ENCODE data around the gene WDR89. TPM values are rescaled to one million over a fixed set of nuclear protein-coding genes. Genes with fewer than 3 reads are reported as not detected.

The WDR89 gene
- total and polyA plus RNA-seq, 2 donors (not counting 1 experiment from before 2014, with no cell fraction given), result 5.9 to 19.0 TPM

- peaks cover 21% of the 10 kb centered on the region for H3K27me3 Mint-ChIP-seq
- ChIA-PET POLR2A (no interaction called here), CTCF (no interaction called here)
- DNase-seq (no peak), ATAC-seq (ENCODE audit: low read depth) (no peak)
- peaks cover 0 to 9% (median 0%) of the 10 kb centered on the region in 3 donors for H3K9me3 ChIP-seq (ENCODE audit: control extremely low read depth in 1 of 3, control insufficient read depth in 2 of 3, insufficient read depth in 1 of 3, low read length in 2 of 3)
- no peaks in the 10 kb centered on the region for H3K4me1 ChIP-seq (ENCODE audit: control insufficient read depth in 2 of 2, insufficient read depth in 2 of 2, low read length in 2 of 2)
- no peaks in the 10 kb centered on the region for H4K20me1 ChIP-seq (ENCODE audit: control insufficient read depth, insufficient read depth, low read length, poor library complexity, severe bottlenecking)
- WGBS (ENCODE audit: insufficient coverage), result no CpG with 5 or more reads among the region's 3 CpGs
- H3K27me3 ChIP-seq (replicated peaks in 1 of 4; ENCODE audit: control extremely low read depth in 1 of 4, control insufficient read depth in 3 of 4, insufficient read depth in 4 of 4, low read length in 3 of 4), result peaks cover 0 to 2% (median 0%) of the 10 kb centered on the region in 4 experiments
- no peak overlapping the region for H3K9ac ChIP-seq (ENCODE audit: low read length)
- intact Hi-C loops (cut with micrococcal nuclease), result no loop called here
- TF ChIP-seq, protein P1, sequence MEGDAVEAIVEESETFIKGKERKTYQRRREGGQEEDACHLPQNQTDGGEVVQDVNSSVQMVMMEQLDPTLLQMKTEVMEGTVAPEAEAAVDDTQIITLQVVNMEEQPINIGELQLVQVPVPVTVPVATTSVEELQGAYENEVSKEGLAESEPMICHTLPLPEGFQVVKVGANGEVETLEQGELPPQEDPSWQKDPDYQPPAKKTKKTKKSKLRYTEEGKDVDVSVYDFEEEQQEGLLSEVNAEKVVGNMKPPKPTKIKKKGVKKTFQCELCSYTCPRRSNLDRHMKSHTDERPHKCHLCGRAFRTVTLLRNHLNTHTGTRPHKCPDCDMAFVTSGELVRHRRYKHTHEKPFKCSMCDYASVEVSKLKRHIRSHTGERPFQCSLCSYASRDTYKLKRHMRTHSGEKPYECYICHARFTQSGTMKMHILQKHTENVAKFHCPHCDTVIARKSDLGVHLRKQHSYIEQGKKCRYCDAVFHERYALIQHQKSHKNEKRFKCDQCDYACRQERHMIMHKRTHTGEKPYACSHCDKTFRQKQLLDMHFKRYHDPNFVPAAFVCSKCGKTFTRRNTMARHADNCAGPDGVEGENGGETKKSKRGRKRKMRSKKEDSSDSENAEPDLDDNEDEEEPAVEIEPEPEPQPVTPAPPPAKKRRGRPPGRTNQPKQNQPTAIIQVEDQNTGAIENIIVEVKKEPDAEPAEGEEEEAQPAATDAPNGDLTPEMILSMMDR (IDR thresholded peaks at IDR 0.05), result no peak
- TF ChIP-seq EZH2 (IDR thresholded peaks at IDR 0.05; ENCODE audit: borderline replicate concordance, insufficient read depth, low read depth, low read length, poor library complexity, severe bottlenecking), result no peak
- H3K36me3 ChIP-seq (replicated peaks in 1 of 2; ENCODE audit: control extremely low read depth in 1 of 2, control insufficient read depth in 1 of 2, extremely low read depth in 1 of 2, insufficient read depth in 2 of 2, low read length in 1 of 2), result no peaks in the 10 kb centered on the region
- H3K4me3 Mint-ChIP-seq, result no peak overlapping the region
- no peak overlapping the region for H3K4me3 ChIP-seq (ENCODE audit: control extremely low read depth in 1 of 5, extremely low read depth in 1 of 5, insufficient read depth in 1 of 5, low read depth in 2 of 5, low read length in 4 of 5)
- no peak overlapping the region for H3K27ac ChIP-seq (ENCODE audit: low read length in 2 of 2)
- no peak overlapping the region for H3K27ac Mint-ChIP-seq
- H3K9me3 Mint-ChIP-seq (ENCODE audit: insufficient read depth), result no peaks in the 10 kb centered on the region
- H3K4me2 ChIP-seq (replicated peaks; ENCODE audit: low read depth, low read length, poor library complexity, severe bottlenecking), result no peak overlapping the region
- no peak overlapping the region for H2AFZ ChIP-seq (ENCODE audit: insufficient read depth, low read depth, low read length, poor library complexity, severe bottlenecking)
- H3K4me1 Mint-ChIP-seq, result no peaks in the 10 kb centered on the region
- H3K79me2 ChIP-seq (ENCODE audit: control insufficient read depth, insufficient read depth, low read length), result no peaks in the 10 kb centered on the region
These were observed 79.3 kb downstream of the WDR89 start for GRCh38 chr14:63562405-63562804.

DNA sequence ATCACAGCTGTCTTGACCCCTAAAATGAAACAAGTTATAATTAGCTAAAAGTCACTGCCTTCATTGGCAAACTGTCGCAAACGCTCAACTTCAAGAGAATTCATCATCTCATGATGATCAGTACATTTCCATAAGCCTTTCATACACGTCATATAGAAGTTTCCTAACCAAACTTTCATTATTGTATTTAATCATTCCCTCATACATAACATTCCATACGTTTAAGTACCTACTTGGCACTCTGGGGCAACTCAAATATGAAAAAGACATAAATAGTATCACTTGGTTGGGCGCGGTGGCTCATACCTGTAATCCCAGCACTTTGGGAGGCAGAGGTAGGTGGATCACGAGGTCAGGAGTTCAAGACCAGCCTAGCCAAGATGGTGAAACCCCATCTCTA, 86.1 kb downstream of the WDR89 start:
- Mint-ChIP-seq H3K27ac (no peak overlapping the region), H3K27me3 (peaks cover 9% of the 10 kb centered on the region), H3K4me1 (no peaks in the 10 kb centered on the region), H3K9me3 (ENCODE audit: insufficient read depth) (no peaks in the 10 kb centered on the region), H3K4me3 (no peak overlapping the region)
- no peaks in the 10 kb centered on the region for H3K79me2 ChIP-seq (ENCODE audit: control insufficient read depth, insufficient read depth, low read length)
- 97% methylated on average over 3 of the region's 7 CpGs for whole genome bisulfite sequencing (ENCODE audit: insufficient coverage)
- intact Hi-C loops (cut with micrococcal nuclease), result no loop called here
- H3K9ac ChIP-seq (ENCODE audit: low read length), result no peak overlapping the region
- H3K27ac ChIP-seq (ENCODE audit: low read length in 2 of 2), result no peak overlapping the region
- no peak for TF ChIP-seq EZH2 (IDR thresholded peaks at IDR 0.05; ENCODE audit: borderline replicate concordance, insufficient read depth, low read depth, low read length, poor library complexity, severe bottlenecking)
- TF ChIP-seq, protein P1 (IDR thresholded peaks at IDR 0.05), result no peak
- no peaks in the 10 kb centered on the region for H3K4me1 ChIP-seq (ENCODE audit: control insufficient read depth in 2 of 2, insufficient read depth in 2 of 2, low read length in 2 of 2)
- H3K9me3 ChIP-seq (ENCODE audit: control extremely low read depth in 1 of 3, control insufficient read depth in 2 of 3, insufficient read depth in 1 of 3, low read length in 2 of 3), result peaks cover 0 to 8% (median 0%) of the 10 kb centered on the region in 3 donors
- H2AFZ ChIP-seq (ENCODE audit: insufficient read depth, low read depth, low read length, poor library complexity, severe bottlenecking), result no peak overlapping the region
- H3K4me2 ChIP-seq (replicated peaks; ENCODE audit: low read depth, low read length, poor library complexity, severe bottlenecking), result no peak overlapping the region
- DNase-seq (no peak), ATAC-seq (ENCODE audit: low read depth) (no peak)
- ChIA-PET POLR2A (no interaction called here), CTCF (no interaction called here)
- no peaks in the 10 kb centered on the region for H4K20me1 ChIP-seq (ENCODE audit: control insufficient read depth, insufficient read depth, low read length, poor library complexity, severe bottlenecking)
- H3K36me3 ChIP-seq (replicated peaks in 1 of 2; ENCODE audit: control extremely low read depth in 1 of 2, control insufficient read depth in 1 of 2, extremely low read depth in 1 of 2, insufficient read depth in 2 of 2, low read length in 1 of 2), result no peaks in the 10 kb centered on the region
- no peaks in the 10 kb centered on the region for H3K27me3 ChIP-seq (replicated peaks in 1 of 4; ENCODE audit: control extremely low read depth in 1 of 4, control insufficient read depth in 3 of 4, insufficient read depth in 4 of 4, low read length in 3 of 4)
- H3K4me3 ChIP-seq (ENCODE audit: control extremely low read depth in 1 of 5, extremely low read depth in 1 of 5, insufficient read depth in 1 of 5, low read depth in 2 of 5, low read length in 4 of 5), result no peak overlapping the region
